Heart right ventricle (tissue), 16 donors: ENCODE results near the gene MT2A. TPM values are rescaled to one million over a fixed set of nuclear protein-coding genes. Genes with fewer than 3 reads are reported as not detected.

ENCODE experiments used
- ATAC-seq, 8 donors: fragments of 200-7000 bp; cut with Tn5 transposase; one replicate each; pipeline ENCODE4 v1.9.1; 2020; ENCODE audit warnings: mild to moderate bottlenecking in 8 of 8, moderate library complexity in 8 of 8, moderate number of reproducible peaks in 1 of 8
- DNase-seq, 2 donors: peaks; one replicate each; pipeline ENCODE4 v3.0.0-alpha.2; 2020
- H3K27ac ChIP-seq, 10 donors: fragments of 200-600 bp; sonication (generic) in 2 of 10; one replicate each; pipeline versions ENCODE4 v1.5.0 to v1.8.0; 2020 to 2022; ENCODE audit warnings: mild to moderate bottlenecking in 3 of 10
- H3K27me3 ChIP-seq, 7 donors: fragments of 200-600 bp; one replicate each; pipeline ENCODE4 v1.8.0; 2021 to 2022; ENCODE audit warnings: mild to moderate bottlenecking in 2 of 7
- H3K36me3 ChIP-seq, 9 donors: fragments of 200-600 bp; sonication (generic) in 1 of 9; one replicate each; pipeline versions ENCODE4 v1.5.0 to v1.8.0; 2020 to 2022; ENCODE audit warnings: mild to moderate bottlenecking in 2 of 9
- H3K4me1 ChIP-seq, 9 donors: fragments of 200-600 bp; sonication (generic) in 1 of 9; one replicate each; pipeline versions ENCODE4 v1.5.0 to v1.8.0; 2020 to 2022; ENCODE audit warnings: mild to moderate bottlenecking in 4 of 9
- H3K4me3 ChIP-seq, 10 donors: fragments of 200-600 bp; sonication (generic) in 2 of 10; one replicate each; pipeline versions ENCODE4 v1.5.0 to v1.8.0; 2020 to 2022; ENCODE audit warnings: mild to moderate bottlenecking in 7 of 10, moderate library complexity in 2 of 10
- H3K9me3 ChIP-seq, 11 donors: fragments of 200-600 bp in 10 of 11; sonication (generic) in 2 of 11; one replicate each; pipeline versions ENCODE4 v1.5.0 to v1.8.0; 2013 to 2022; ENCODE audit warnings: mild to moderate bottlenecking in 2 of 11, control low read depth in 1 of 11, moderate library complexity in 1 of 11
- CTCF ChIP-seq, 9 donors: fragments of 200-600 bp; sonication (generic) in 2 of 9; IDR thresholded peaks; one replicate each; pipeline versions ENCODE4 v1.5.0 to v1.8.0; 2021 to 2022; ENCODE audit warnings: antibody characterized with exemption in 9 of 9, mild to moderate bottlenecking in 5 of 9, moderate library complexity in 1 of 9
- WGBS, 2 donors: extraction: QIAGEN DNeasy Blood & Tissue Kit; methylation state at CpG; one replicate each; pipeline ENCODE4 v1.1.7; 2013; ENCODE audit warnings: inconsistent platforms in 1 of 2; 5-methylcytosine and 5-hydroxymethylcytosine counted together
- intact Hi-C, 10 donors: fragments of 100-400 bp; cut with DNase I; formaldehyde crosslinking; loops; one replicate each; pipeline versions ENCODE4 v1.11.1 to v1.14.2; 2022
- long read RNA-seq, 3 donors: library from polyadenylated mRNA; unstranded; transcript quantifications; one replicate each; pipeline ENCODE4 v2.0.0, GENCODE V29; 2020 to 2021
- polyA plus RNA-seq, 2 donors: library from polyadenylated mRNA; stranded (reverse); fragments of 200-250 nt; gene quantifications; one replicate each; pipeline ENCODE4 v1.2.3, GENCODE V29; 2013
- total RNA-seq, 10 donors: library from RNA; stranded (reverse); fragmentation: NEBNext Ultra II Directional in 3 of 10; extraction: Animal tissue kit (Norgen Biotek cat#: 25700) in 3 of 10; gene quantifications; one replicate each; pipeline versions ENCODE4 v1.2.1 to v1.2.4, GENCODE V29; 2021 to 2023
- donor health status: Arrhythmogenic right ventricular cardiomyopathy.
- donor health status: ischemic (EF 13 %, LVEDD 7.1; RV severe dilation, severe dysfunction).
- donor health status: healthy with polysubstance abuse.
- donor health status: DM: no; HTN: yes; CAD: no.
- donor health status: DM: no; HTN: no; CAD: no.
- donor health status: ischemic (EF 25% LVEDD 6.9; RV normal size, moderate dysfunction).
- donor health status: ischemic (EF 25% LVEDD 5.7; RV mildly dilated, moderate dysfunction).
- donor health status: healthy.
- donor health status: DM: yes; HTN: yes; CAD: no.
- donor health status: Ischemic cardiomyopathy.
- donor health status: ischemic (EF 35%, LVEDD 5.7; RV mildly dilated, moderate dysfunction).
- donor health status: nonischemic (EF 11% LVEDD 7.7; RV severe dilation, severe dysfunction).
- donor health status: DM: yes; HTN: yes; CAD: no.
- donor health status: PGD.
- donor health status: ischemic (EF 29% LVEDD 5.4; RV normal size, mild dysfunction).
- donor health status: nonischemic (EF 23%, LVEDD 6.1; RV moderate dilation, normal function).

The MT2A gene
- total RNA-seq (100 to 1,000 TPM in 6 of 10 donors, 10 to 100 TPM in 4; 88.8 to 354 (median 109) TPM), polyA plus RNA-seq (100 to 1,000 TPM; 195 to 231 TPM)
- long read RNA-seq, donor 1, transcript MT2A-201 (3 exons, 786 nt): major isoform, 15 of 17 reads
- long read RNA-seq, donor 1, partial matches to known transcripts: 0 of 17 reads
- long read RNA-seq, donor 1, other reads (novel, unspliced or antisense): 0 of 17 reads
- long read RNA-seq, donor 2, transcript MT2A-201 (3 exons, 786 nt): major isoform, 27 of 30 reads
- long read RNA-seq, donor 2, partial matches to known transcripts: 0 of 30 reads
- long read RNA-seq, donor 2, other reads (novel, unspliced or antisense): 0 of 30 reads
- long read RNA-seq, donor 3, partial matches to known transcripts: 0 of 4 reads
- long read RNA-seq, donor 3, other reads (novel, unspliced or antisense): 0 of 4 reads

GRCh38 chr16:56608043-56608875, at the start of gene MT2A:
MT2A (plus strand) TSS chr16:56608584; CDS start chr16:56608656, 72 bp downstream.
- peak; percentile 94 to 96 for DNase-seq
- Histone ChIP-seq H3K9me3 (no peaks in the 10 kb centered on the region), H3K36me3 (no peaks in the 10 kb centered on the region), H3K27ac (peak within 1 kb of the TSS; percentile 84 to 99 (median 93)), H3K4me3 (peak within 1 kb of the TSS; percentile 52 to 78 (median 72)), H3K4me1 (peaks cover 25 to 68% (median 60%) of the 10 kb centered on the region in 9 donors), H3K27me3 (no peaks in the 10 kb centered on the region)
- peak in 1 of 9 donors; percentile 6 for TF ChIP-seq CTCF (IDR thresholded peaks at IDR 0.05)
- ATAC-seq: peak; percentile 78 to 89 (median 87)
- WGBS, 2 donors: 4 to 6% methylated on average over 59 to 62 of the region's 62 CpGs
- intact Hi-C loops: loop anchor here in 7 of 10 donors (1.0 to 5.0 kb wide), 6 partner anchors 17 to 75 kb away; partner anchors contain the start of genes MT1X (in 6 of the 7) and MT1E (in 1 of the 7)

DNA sequence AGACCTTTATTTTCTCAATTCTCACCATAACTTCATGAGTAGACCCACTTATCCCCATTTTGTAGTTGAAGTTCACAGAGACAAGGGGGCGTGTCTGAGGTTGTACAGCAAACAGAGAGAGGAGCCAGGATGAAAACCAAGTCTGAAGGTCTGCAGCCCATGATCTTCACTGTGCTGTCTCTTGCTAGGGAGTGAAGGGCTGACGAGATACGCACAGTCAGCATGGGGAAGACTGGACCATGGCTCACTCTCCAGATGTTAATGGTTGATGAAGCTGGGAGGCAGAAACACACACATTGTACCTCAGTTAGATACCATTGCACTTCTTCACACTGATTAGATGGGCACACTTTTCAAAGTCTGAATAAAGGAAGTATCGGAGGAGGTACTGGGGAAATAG, 49.3 kb upstream of the MT2A start:
- no peaks in the 10 kb centered on the region for H3K9me3 ChIP-seq
- intact Hi-C loops: no loop called here
- H3K36me3 ChIP-seq: no peaks in the 10 kb centered on the region
- 86 to 92% methylated on average over 4 of the region's 4 CpGs for WGBS, 2 donors
- H3K27ac ChIP-seq: no peak overlapping the region
- peaks cover 0 to 20% (median 4%) of the 10 kb centered on the region in 7 donors for H3K27me3 ChIP-seq
- no peak overlapping the region for H3K4me3 ChIP-seq
- H3K4me1 ChIP-seq: no peaks in the 10 kb centered on the region
- ATAC-seq (no peak), DNase-seq (no peak)
- no peak for TF ChIP-seq CTCF (IDR thresholded peaks at IDR 0.05)

DNA sequence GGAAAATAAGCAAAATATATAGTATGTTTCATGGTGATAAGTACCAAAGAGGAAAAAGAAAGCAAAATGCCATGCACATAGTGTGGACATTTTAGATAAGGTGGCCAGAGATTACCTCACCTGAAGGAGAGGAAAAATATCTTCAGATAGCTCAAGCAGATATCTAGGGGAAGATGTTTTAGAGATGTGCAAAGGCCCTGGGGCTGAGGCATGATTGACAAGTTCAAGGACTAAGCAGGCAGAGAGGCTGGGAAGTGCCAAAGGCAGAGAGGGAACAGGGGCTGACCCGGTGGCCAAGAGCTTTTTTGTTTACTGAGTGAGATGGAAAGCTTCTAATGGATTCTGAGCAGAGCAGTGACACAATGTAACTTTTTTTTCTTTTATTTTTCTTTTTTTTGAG, 47.9 kb upstream of the MT2A start:
- intact Hi-C loops: no loop called here
- Histone ChIP-seq H3K27ac (no peak overlapping the region), H3K4me1 (no peaks in the 10 kb centered on the region), H3K36me3 (no peaks in the 10 kb centered on the region), H3K9me3 (no peaks in the 10 kb centered on the region), H3K27me3 (peaks cover 0 to 27% (median 9%) of the 10 kb centered on the region in 7 donors), H3K4me3 (no peak overlapping the region)
- WGBS, 2 donors: 39 to 58% methylated on average over 1 of the region's 1 CpG
- DNase-seq (no peak), ATAC-seq (no peak)
- no peak for TF ChIP-seq CTCF (IDR thresholded peaks at IDR 0.05)

DNA sequence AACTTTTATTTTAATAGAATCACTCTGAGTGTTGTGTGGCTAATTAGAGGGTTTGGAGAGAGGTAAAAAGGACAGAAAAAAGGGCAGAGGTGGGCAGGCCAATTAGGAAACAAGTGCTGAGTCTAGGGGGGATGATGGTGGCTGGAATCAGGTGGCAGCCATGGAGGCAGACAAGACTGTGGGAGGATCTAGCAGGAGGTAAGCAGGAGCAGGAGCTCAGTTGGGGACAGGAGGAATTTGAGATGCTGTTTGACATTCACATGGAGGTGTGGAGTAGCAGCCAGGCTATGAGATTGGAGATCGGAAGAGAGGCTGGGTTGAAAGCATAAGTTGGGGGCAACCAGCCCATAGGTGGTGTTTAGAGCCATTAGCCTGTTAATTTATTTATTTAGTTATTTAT, 47.3 kb upstream of the MT2A start:
- no peak for TF ChIP-seq CTCF (IDR thresholded peaks at IDR 0.05)
- Histone ChIP-seq H3K4me1 (no peaks in the 10 kb centered on the region), H3K27me3 (peaks cover 0 to 22% (median 9%) of the 10 kb centered on the region in 7 donors), H3K27ac (no peak overlapping the region), H3K4me3 (no peak overlapping the region), H3K36me3 (no peaks in the 10 kb centered on the region), H3K9me3 (no peaks in the 10 kb centered on the region)
- intact Hi-C loops: no loop called here
- ATAC-seq: no peak
- 83 to 86% methylated on average over 1 of the region's 1 CpG for WGBS, 2 donors
- DNase-seq: no peak
